ENCODE results near the gene CD2.

The CD2 gene

GRCh38 chr1:116731439-116731838 is 22.8 kb upstream of the CD2 start:
- Histone ChIP-seq H3K9me3 (ENCODE audit: control insufficient read depth in 5 of 5, low read length in 5 of 5) (no peaks in the 10 kb centered on the region), H3K9ac (ENCODE audit: low read length in 5 of 5) (no peak overlapping the region), H3K27ac (ENCODE audit: low read depth, low read length) (no peak overlapping the region), H3K36me3 (ENCODE audit: control insufficient read depth in 5 of 5, insufficient read depth in 5 of 5, low read length in 5 of 5) (no peaks in the 10 kb centered on the region), H3K4me1 (ENCODE audit: control insufficient read depth in 5 of 5, insufficient read depth in 5 of 5, low read length in 5 of 5) (no peaks in the 10 kb centered on the region), H3K4me3 (ENCODE audit: low read depth in 1 of 5, low read length in 5 of 5) (no peak overlapping the region), H3K27me3 (ENCODE audit: control insufficient read depth in 5 of 5, insufficient read depth in 4 of 5, low read length in 5 of 5) (peaks cover 0 to 11% (median 0%) of the 10 kb centered on the region in 5 donors)

- H3K9ac ChIP-seq (ENCODE audit: low read length in 5 of 5) = no peak overlapping the region
- no peak overlapping the region for H3K4me3 ChIP-seq (ENCODE audit: low read depth in 1 of 5, low read length in 5 of 5)
- H3K36me3 ChIP-seq (ENCODE audit: control insufficient read depth in 5 of 5, insufficient read depth in 5 of 5, low read length in 5 of 5) = no peaks in the 10 kb centered on the region
- H3K27me3 ChIP-seq (ENCODE audit: control insufficient read depth in 5 of 5, insufficient read depth in 4 of 5, low read length in 5 of 5) = peaks cover 0 to 11% (median 0%) of the 10 kb centered on the region in 5 donors
- no peaks in the 10 kb centered on the region for H3K9me3 ChIP-seq (ENCODE audit: control insufficient read depth in 5 of 5, low read length in 5 of 5)
- no peaks in the 10 kb centered on the region for H3K4me1 ChIP-seq (ENCODE audit: control insufficient read depth in 5 of 5, insufficient read depth in 5 of 5, low read length in 5 of 5)
- no peak overlapping the region for H3K27ac ChIP-seq (ENCODE audit: low read depth, low read length)
Measured at GRCh38 chr1:116732726-116733125, 21.5 kb upstream of the CD2 start.

- H3K4me3 ChIP-seq (ENCODE audit: low read depth in 1 of 5, low read length in 5 of 5) = no peak overlapping the region
- no peaks in the 10 kb centered on the region for H3K4me1 ChIP-seq (ENCODE audit: control insufficient read depth in 5 of 5, insufficient read depth in 5 of 5, low read length in 5 of 5)
- H3K9ac ChIP-seq (ENCODE audit: low read length in 5 of 5) = no peak overlapping the region
- no peaks in the 10 kb centered on the region for H3K36me3 ChIP-seq (ENCODE audit: control insufficient read depth in 5 of 5, insufficient read depth in 5 of 5, low read length in 5 of 5)
- no peak overlapping the region for H3K27ac ChIP-seq (ENCODE audit: low read depth, low read length)
- H3K9me3 ChIP-seq (ENCODE audit: control insufficient read depth in 5 of 5, low read length in 5 of 5) = no peaks in the 10 kb centered on the region
- H3K27me3 ChIP-seq (ENCODE audit: control insufficient read depth in 5 of 5, insufficient read depth in 4 of 5, low read length in 5 of 5) = peaks cover 0 to 11% (median 0%) of the 10 kb centered on the region in 5 donors
Measured at GRCh38 chr1:116733476-116734365, 20.5 kb upstream of the CD2 start.

GRCh38 chr1:116735246-116735645 is 19.0 kb upstream of the CD2 start:
- Histone ChIP-seq H3K9ac (ENCODE audit: low read length in 5 of 5) (no peak overlapping the region), H3K4me1 (ENCODE audit: control insufficient read depth in 5 of 5, insufficient read depth in 5 of 5, low read length in 5 of 5) (peaks cover 0 to 3% (median 0%) of the 10 kb centered on the region in 5 donors), H3K36me3 (ENCODE audit: control insufficient read depth in 5 of 5, insufficient read depth in 5 of 5, low read length in 5 of 5) (no peaks in the 10 kb centered on the region), H3K27me3 (ENCODE audit: control insufficient read depth in 5 of 5, insufficient read depth in 4 of 5, low read length in 5 of 5) (peaks cover 0 to 11% (median 0%) of the 10 kb centered on the region in 5 donors), H3K9me3 (ENCODE audit: control insufficient read depth in 5 of 5, low read length in 5 of 5) (no peaks in the 10 kb centered on the region), H3K27ac (ENCODE audit: low read depth, low read length) (no peak overlapping the region), H3K4me3 (ENCODE audit: low read depth in 1 of 5, low read length in 5 of 5) (no peak overlapping the region)

GRCh38 chr1:116737020-116737854 is 17.0 kb upstream of the CD2 start:
- H3K36me3 ChIP-seq (ENCODE audit: control insufficient read depth in 5 of 5, insufficient read depth in 5 of 5, low read length in 5 of 5) = no peaks in the 10 kb centered on the region
- peaks cover 0 to 3% (median 0%) of the 10 kb centered on the region in 5 donors for H3K9me3 ChIP-seq (ENCODE audit: control insufficient read depth in 5 of 5, low read length in 5 of 5)
- no peak overlapping the region for H3K27ac ChIP-seq (ENCODE audit: low read depth, low read length)

GRCh38 chr1:116737855-116738321 is 16.3 kb upstream of the CD2 start:
- Histone ChIP-seq H3K27ac (ENCODE audit: low read depth, low read length) (no peak overlapping the region), H3K27me3 (ENCODE audit: control insufficient read depth in 5 of 5, insufficient read depth in 4 of 5, low read length in 5 of 5) (no peaks in the 10 kb centered on the region), H3K9ac (ENCODE audit: low read length in 5 of 5) (no peak overlapping the region), H3K4me1 (ENCODE audit: control insufficient read depth in 5 of 5, insufficient read depth in 5 of 5, low read length in 5 of 5) (peaks cover 0 to 3% (median 0%) of the 10 kb centered on the region in 5 donors), H3K36me3 (ENCODE audit: control insufficient read depth in 5 of 5, insufficient read depth in 5 of 5, low read length in 5 of 5) (no peaks in the 10 kb centered on the region), H3K9me3 (ENCODE audit: control insufficient read depth in 5 of 5, low read length in 5 of 5) (peaks cover 0 to 5% (median 1%) of the 10 kb centered on the region in 5 donors), H3K4me3 (ENCODE audit: low read depth in 1 of 5, low read length in 5 of 5) (no peak overlapping the region)

More at GRCh38 chr1:116737020-116737854, 17.0 kb upstream of the CD2 start:
- peaks cover 0 to 3% (median 0%) of the 10 kb centered on the region in 5 donors for H3K4me1 ChIP-seq (ENCODE audit: control insufficient read depth in 5 of 5, insufficient read depth in 5 of 5, low read length in 5 of 5)
- H3K27me3 ChIP-seq (ENCODE audit: control insufficient read depth in 5 of 5, insufficient read depth in 4 of 5, low read length in 5 of 5) = no peaks in the 10 kb centered on the region
- no peak overlapping the region for H3K4me3 ChIP-seq (ENCODE audit: low read depth in 1 of 5, low read length in 5 of 5)
- no peak overlapping the region for H3K9ac ChIP-seq (ENCODE audit: low read length in 5 of 5)

GRCh38 chr1:116738673-116739370 is 15.4 kb upstream of the CD2 start:
- H3K4me1 ChIP-seq (ENCODE audit: control insufficient read depth in 5 of 5, insufficient read depth in 5 of 5, low read length in 5 of 5) = peaks cover 0 to 3% (median 0%) of the 10 kb centered on the region in 5 donors
- no peaks in the 10 kb centered on the region for H3K27me3 ChIP-seq (ENCODE audit: control insufficient read depth in 5 of 5, insufficient read depth in 4 of 5, low read length in 5 of 5)
- H3K36me3 ChIP-seq (ENCODE audit: control insufficient read depth in 5 of 5, insufficient read depth in 5 of 5, low read length in 5 of 5) = no peaks in the 10 kb centered on the region
- no peak overlapping the region for H3K4me3 ChIP-seq (ENCODE audit: low read depth in 1 of 5, low read length in 5 of 5)
- H3K27ac ChIP-seq (ENCODE audit: low read depth, low read length) = no peak overlapping the region
- peaks cover 6 to 14% (median 11%) of the 10 kb centered on the region in 5 donors for H3K9me3 ChIP-seq (ENCODE audit: control insufficient read depth in 5 of 5, low read length in 5 of 5)
- no peak overlapping the region for H3K9ac ChIP-seq (ENCODE audit: low read length in 5 of 5)

GRCh38 chr1:116739371-116740012 is 14.7 kb upstream of the CD2 start:
- H3K4me3 ChIP-seq (ENCODE audit: low read depth in 1 of 5, low read length in 5 of 5) = no peak overlapping the region
- peaks cover 11 to 20% (median 17%) of the 10 kb centered on the region in 5 donors for H3K9me3 ChIP-seq (ENCODE audit: control insufficient read depth in 5 of 5, low read length in 5 of 5)

GRCh38 chr1:116740296-116740695 is 13.9 kb upstream of the CD2 start:
- Histone ChIP-seq H3K27me3 (ENCODE audit: control insufficient read depth in 5 of 5, insufficient read depth in 4 of 5, low read length in 5 of 5) (no peaks in the 10 kb centered on the region), H3K4me3 (ENCODE audit: low read depth in 1 of 5, low read length in 5 of 5) (no peak overlapping the region), H3K9ac (ENCODE audit: low read length in 5 of 5) (no peak overlapping the region), H3K9me3 (ENCODE audit: control insufficient read depth in 5 of 5, low read length in 5 of 5) (peaks cover 11 to 26% (median 25%) of the 10 kb centered on the region in 5 donors), H3K4me1 (ENCODE audit: control insufficient read depth in 5 of 5, insufficient read depth in 5 of 5, low read length in 5 of 5) (peaks cover 0 to 3% (median 0%) of the 10 kb centered on the region in 5 donors), H3K27ac (ENCODE audit: low read depth, low read length) (no peak overlapping the region), H3K36me3 (ENCODE audit: control insufficient read depth in 5 of 5, insufficient read depth in 5 of 5, low read length in 5 of 5) (no peaks in the 10 kb centered on the region)

More at GRCh38 chr1:116739371-116740012, 14.7 kb upstream of the CD2 start:
- Histone ChIP-seq H3K27ac (ENCODE audit: low read depth, low read length) (no peak overlapping the region), H3K36me3 (ENCODE audit: control insufficient read depth in 5 of 5, insufficient read depth in 5 of 5, low read length in 5 of 5) (no peaks in the 10 kb centered on the region), H3K9ac (ENCODE audit: low read length in 5 of 5) (no peak overlapping the region), H3K4me1 (ENCODE audit: control insufficient read depth in 5 of 5, insufficient read depth in 5 of 5, low read length in 5 of 5) (peaks cover 0 to 3% (median 0%) of the 10 kb centered on the region in 5 donors), H3K27me3 (ENCODE audit: control insufficient read depth in 5 of 5, insufficient read depth in 4 of 5, low read length in 5 of 5) (no peaks in the 10 kb centered on the region)
